Measurements from ENCODE around the gene POLR1B. TPM values are rescaled to one million over a fixed set of nuclear protein-coding genes. Genes with fewer than 3 reads are reported as not detected.
"Not testable (repeated sequence)": the region's sequence is repeated elsewhere in the genome, so short reads cannot be mapped to it uniquely, and the experiment has no call there.

Gene POLR1B
- total RNA-seq, 1 donor from 2014 or later: 23.5 TPM

DNA sequence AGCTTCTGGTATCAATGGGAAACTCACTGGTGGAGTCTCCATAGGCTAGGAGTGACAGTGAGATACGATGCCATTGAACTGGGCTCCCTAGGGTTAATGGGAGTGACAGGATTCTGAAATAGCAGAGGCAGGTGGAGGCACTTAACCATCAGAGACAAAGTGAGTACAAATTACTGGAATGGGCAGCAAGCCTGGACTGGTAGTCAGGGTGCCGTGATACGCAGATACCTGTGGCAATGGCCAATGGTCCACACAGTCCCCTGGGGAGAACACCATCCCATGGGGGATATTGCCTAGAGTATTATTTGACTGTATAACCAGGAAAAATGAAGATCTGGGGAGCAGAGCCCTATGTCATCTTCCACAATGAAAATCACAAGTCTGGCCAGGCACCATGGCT, 59.5 kb downstream of the POLR1B start:
- ATAC-seq: no peak

DNA sequence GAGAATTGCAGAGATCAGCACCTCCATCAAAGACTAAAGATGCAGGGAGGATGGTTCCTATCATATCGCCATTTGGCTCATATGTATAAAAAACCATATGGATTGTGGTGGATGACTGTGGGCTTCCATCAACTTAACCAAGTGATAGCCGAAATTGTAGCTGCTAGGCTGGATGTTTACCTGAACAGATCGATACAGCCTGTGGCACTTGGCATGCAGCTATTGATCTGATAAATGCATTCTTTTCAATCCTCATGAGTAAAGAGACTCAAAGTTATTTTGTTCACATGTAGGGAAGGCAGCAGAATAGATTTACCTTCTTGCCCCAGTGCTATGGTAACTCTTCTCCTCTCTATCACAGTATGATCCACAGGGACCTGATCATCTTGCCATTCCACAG, 60.7 kb downstream of the POLR1B start:
- no peak for ATAC-seq

DNA sequence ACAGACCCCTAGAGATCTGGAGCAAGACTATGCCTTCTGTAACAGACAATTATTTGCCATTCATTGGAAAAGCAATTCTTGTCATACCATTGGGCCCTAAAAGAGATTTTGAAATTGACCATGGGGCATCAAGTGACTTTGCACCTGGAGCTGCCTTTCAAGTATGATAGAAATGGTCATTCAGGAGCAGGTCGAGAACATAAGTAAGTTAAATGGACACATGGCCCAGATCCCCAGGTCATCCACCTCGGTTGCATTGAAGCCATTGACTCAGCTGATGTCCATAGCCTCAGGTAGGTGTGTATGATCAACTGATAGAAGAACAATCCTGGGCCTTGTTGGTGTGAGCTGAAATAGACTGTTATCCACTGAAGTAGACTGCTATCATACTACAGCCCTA, 61.5 kb downstream of the POLR1B start:
- ATAC-seq: no peak

DNA sequence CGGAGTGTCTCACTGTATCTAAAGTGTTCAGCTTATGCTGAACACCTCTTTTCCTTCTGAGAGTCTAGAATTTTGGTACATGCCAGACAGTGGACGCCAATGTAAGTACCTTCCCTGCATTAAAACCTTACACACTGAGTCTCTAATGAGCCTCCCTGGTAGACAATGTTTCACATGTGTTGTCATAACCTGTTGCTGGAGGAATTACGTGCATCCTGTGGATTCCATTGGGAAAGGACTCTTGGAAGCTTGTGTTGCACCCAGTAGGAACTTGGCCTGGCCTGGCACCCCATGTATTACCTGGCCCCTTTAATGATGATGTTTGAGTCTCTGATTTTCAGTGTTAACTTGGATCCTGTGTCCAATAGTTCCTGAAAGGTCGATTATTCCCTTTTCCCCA, 62.7 kb downstream of the POLR1B start:
- no peak for ATAC-seq

DNA sequence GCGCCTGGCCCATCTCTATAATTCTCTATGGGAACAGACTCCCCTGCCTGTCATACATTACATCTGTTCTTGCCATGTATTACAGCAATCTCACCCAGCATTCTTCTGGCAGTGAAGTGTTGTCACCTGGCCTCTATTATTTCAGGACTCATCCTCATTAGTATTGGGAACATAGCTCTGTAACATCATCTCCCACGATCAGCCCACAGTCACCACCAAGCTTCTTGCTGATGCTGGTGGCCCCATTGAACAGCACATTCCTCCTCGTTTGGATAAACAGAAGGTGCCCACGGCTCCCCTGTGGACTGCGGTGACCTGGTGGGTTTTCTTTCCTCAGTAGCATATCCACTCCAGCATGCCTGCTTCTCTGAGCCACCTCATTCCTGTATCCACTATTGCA, 63.7 kb downstream of the POLR1B start:
- no peak for ATAC-seq

DNA sequence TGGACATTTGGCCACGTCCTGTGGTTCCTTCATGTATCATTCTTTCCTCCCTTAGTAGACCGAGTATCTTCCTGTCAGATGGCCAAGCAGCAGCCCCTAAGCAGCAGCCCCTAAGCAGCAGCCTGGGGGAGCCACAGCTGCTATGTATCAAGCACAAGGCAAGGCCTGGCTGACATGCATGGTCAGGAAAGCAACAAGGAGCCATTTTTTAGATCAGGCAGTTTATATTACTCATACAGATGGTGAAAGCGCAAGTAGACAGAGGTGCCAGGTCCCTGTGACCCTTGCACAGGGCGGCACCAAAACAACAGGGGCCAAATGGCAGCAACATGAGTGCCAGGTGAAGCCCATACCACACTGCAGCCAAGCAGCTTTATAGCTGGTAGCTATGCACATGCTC, 64.3 kb downstream of the POLR1B start:
- no peak for ATAC-seq

DNA sequence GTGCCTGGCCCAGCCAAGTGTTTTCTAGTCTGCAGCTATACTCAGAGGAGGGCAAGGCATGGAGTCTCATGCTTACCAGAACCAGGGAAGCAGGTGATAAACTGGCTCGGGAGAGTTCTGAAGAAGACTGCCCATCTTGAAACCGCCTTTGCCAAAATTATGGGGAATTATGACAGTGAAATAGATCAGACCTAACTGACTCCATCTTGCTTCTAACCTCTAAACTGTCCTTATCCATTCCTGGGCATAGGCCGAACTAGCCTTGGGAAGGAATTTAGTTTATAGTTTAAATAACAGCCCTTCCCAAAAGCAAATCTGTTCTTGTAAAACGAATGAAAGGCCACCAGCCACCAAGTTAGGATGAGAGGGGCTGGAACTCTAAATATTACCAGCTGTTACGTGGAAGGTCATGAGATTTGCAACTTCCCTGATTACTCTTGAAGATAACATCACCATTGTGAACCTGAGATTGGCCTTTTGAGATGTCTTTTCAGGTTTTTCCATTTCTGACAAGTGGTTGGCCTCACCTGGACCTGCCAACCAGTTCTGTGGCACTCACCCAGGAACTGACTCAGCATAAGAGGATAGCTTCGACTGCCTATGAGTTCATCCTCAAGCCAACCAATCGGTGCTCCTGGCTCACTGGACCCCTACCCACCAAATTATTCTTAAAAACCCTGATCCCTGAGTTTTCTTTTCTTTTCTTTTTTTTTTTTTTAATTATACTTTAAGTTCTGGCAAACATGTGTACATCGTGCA, 65.6 kb downstream of the POLR1B start:
- ATAC-seq: no peak

DNA sequence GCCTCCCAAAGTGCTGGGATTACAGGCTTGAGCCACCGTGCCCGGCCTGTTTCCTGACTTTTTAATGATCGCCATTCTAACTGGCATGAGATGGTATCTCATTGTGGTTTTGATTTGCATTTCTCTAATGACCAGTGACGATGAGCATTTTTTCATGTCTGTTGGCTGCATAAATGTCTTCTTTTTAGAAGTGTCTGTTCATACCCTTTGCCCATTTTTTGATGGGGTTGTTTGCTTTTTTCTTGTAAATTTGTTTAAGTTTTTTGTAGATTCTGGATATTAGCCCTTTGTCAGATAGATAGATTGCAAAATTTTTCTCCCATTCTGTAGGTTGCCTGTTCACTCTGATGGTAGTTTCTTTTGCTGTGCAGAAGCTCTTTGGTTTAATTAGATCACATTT, 67.1 kb downstream of the POLR1B start:
- not testable (repeated sequence) for ATAC-seq

DNA sequence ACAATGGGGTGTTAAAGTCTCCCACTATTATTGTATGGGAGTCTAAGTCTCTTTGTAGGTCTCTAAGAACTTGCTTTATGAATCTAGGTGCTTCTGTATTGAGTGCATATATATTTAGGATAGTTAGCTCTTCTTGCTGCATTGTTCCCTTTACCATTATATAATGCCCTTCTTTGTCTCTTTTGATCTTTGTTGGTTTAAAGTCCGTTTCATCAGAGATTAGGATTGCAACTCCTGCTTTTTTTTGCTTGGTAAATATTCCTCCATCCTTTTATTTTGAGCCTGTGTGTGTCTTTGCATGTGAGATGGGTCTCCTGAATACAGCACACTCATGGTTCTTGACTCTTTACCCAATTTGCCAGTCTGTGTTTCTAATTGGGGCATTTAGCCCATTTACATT, 70.0 kb downstream of the POLR1B start:
- ATAC-seq: not testable (repeated sequence)

DNA sequence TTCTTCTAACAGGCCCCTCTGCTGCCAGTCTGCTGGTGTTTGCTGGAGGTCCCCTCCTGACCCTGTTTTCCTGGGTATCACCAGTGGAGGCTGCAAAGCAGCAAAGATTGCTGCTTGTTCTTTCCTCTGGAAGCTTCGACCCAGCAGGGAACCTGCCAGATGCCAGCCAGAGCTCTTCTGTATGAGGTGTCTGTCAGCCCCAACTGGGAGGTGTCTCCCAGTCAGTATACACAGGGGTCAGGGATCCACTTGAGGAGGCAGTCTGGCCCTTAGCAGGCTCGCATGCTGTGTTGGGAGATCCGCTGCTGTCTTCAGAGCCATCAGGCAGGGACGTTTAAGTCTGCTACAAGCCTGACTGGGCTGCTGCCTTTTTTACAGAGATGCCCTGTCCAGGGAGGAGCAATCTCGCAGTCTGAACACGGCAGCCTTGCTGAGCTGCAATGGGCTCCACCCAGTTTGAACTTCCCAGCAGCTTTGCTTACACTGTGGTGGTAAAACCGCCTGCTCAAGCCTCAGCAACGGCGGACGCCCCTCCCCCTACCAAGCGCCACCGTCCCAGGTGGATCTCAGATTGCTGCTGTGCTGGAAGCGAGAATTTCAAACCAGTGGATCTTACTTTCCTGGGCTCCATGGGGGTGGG, 72.1 kb downstream of the POLR1B start:
- ATAC-seq: no peak

DNA sequence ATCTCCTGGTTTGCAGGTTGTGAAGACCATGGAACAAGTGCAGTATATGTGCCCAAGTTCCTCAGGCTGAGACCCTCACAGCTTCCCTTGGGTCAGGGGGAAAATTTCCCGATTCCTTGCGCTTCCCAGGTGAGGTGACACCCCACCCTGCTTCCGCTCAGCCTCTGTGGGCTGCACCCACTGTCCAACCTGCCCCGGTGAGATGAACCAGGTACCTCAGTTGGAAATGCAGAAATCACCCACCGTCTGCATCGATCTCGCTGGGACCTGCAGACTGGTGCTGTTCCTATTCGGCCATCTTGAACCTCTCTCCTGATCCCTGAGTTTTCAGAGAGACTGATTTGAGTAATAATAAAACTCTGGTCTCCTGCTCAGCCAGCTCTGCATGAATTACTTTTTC, 72.8 kb downstream of the POLR1B start:
- no peak for ATAC-seq

DNA sequence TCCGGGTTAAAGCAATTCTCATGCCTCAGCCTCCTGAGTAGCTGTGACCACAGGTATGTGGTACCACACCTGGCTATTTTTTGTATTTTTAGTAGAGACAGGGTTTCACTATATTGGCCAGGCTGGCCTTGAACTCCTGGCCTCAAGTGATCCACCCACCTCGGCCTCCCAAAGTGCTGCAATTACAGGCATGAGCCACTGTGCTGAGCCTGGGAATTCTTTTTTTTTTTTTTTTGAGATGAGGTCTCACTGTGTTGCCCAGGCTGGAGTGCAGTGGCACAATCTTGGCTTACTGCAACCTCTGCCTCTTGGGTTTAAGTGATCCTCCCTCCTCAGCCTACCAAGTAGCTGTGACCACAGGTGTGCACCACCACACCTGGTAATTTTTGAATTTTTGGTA, 73.5 kb downstream of the POLR1B start:
- not testable (repeated sequence) for ATAC-seq

DNA sequence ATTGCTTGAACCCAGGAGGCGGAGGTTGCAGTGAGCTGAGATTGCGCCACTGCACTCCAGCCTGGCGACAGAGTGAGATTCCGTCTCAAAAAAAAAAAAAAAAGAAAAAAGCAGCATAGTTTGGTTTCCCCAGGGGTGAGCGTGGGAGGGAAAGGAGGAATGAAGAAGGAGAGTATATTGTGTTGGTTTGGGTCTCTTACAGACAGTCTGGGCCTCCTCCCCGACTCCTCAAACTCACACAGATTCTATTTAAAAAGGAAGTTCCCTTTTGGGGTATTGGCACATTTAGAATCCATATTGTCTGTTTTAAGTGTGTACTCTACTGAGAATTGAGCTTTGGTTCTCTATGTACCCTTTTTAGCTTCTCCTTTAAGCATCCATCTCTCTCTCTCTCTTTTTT, 76.1 kb downstream of the POLR1B start:
- no peak for ATAC-seq

DNA sequence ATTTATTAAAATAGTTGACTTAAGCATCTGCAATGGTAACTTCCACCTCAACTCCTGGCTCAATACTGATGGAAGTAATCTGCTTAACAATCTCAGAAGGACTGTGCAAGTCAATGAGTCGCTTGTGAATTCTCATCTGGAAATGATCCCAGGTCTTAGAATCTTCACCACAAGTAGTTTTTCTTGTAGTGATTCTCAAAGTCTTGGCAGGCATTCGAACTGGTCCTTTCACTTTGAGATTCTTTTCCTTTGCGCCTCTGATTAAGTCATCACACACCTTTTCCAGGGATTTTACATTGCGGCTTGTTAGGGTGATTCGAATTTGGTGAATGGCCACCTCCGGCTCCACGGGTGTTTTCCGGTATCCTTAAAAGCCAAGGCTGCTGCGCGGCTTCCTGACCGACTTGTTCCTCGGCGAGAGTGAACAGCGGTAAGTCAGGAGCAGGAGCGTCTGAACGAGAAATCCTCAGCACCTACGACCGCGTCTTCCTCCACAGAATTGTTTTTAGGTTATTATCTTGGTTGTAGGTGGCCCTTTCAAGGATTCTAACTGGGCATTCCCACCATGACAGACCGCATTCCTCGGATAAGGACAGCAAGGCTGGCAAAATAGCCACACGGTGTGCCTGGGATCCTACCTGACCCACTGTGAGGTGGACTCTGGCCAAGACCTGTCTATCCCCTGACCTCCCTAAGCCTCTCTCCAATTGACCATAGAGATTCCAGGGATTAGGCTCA, 79.7 kb downstream of the POLR1B start:
- ATAC-seq: no peak

DNA sequence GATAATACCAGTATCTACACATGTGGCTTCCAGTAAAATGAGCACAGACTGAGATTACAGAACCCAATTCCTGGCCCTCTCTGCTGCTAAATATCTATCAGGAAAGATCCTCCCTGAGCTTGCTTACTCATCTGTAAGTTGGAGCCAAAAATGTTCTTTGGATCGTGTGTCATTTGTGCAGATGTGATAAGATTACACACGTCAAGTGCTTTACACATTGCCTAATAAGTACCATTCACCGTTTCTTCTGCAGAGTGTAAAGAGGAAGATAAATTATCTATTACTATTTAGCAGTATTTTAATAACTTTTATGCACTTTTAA, 80.2 kb downstream of the POLR1B start:
- peak; percentile 41 for ATAC-seq

DNA sequence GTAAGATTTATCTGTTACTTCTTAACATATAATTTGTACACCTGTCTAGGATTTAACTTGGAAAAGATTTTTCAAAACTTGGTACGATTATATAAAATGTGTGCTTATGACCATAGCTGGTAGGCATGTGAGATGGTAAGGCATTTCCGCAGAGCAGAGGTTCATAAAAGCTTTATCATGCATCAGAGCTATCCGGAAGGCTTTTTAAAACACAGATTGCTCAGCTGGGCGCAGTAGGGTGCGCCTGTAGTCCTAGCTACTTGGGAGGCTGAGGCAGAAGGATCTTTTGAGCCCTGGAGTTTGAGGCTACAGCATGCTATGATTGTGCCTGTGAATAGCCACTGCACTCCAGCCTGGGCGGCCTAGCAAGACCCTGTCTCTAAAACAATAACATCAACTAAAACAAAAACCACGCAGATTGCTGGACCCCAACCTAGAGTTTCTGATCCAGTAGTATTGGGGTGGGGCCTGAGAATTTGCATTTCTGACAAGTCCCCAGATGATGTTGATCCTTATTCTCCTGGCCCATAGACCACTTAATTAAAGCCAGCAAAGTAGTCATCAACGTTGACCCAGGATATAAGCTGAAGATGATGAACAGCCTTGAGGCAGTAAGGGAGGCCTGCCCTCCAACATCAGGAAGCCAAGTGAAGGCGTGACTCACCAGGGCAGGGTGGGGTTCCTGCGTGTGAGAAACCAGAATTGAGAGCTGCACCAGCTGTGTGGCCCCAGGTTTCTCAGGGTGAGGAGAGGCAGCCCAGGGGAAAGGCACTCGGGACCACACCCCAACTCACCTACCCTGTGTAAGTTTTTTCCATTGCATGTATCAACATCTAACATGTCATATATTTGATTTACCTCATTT, 81.9 kb downstream of the POLR1B start:
- peak; percentile 91 for ATAC-seq

DNA sequence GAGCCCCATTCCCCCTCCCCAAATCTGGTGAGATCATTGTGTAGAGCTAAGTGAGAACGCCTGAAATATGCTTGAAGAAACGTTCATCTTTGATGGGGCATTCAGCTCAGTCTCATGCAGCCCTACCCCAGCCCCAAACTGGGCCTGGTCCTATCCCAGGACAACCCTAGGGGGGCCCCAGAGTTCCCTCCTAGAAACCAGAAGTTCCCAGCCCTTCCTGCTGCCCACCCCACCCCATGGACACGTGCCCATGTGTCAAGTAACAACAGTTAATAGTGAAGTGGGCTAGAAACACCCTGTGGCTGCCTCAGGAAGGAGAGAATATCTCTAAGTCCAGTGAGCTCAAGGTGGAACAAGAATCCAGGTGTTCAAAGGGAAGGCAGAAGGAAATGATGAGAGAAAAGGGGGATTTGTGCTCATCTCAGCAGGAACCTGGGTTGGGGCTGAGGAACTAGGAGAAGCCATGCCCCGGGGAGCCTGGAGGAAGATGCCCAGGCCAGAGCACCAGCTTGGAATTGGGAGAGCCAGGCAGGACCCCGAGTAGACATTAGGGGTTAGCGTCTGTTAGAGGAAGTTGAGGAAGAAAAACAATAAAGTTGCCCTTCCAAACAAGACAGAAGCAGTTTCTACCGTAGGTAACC, 83.3 kb downstream of the POLR1B start:
- ATAC-seq: no peak

DNA sequence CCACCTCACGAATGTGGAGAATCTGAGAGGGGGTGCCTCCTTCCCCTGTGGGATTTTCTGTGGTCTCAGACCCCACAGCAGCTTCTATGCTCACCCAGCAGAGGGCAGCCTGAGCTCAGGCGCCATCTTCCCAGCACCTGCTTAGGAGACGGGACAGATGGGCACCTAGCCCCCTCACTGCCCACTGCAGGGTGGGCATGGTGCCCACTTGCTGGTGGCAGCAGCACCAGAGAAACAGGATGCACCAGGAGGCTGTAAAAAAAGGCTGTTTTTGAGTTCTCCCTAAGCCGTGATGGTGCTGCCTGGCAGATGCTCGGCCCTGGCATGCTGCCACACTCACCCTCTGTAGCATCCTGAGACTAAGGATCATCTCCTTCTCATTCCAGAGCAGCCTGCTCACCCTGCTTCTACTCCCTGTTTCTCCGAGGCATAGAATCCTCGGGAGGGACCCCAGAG, 84.4 kb downstream of the POLR1B start:
- peak; percentile 44 for ATAC-seq

All from esophagus mucosa (tissue), 1 donor.